HEK293 (cell line): ENCODE measurements around the gene MYL4.
"Not testable (repeated sequence)": the region's sequence is repeated elsewhere in the genome, so short reads cannot be mapped to it uniquely, and the experiment has no call there.

Experiments used
- CTCF ChIA-PET: fragments of 350-600 bp; formaldehyde crosslinking; extraction: SDS; loops from one replicate; lab custom pipeline; 2021; ENCODE audit warnings: antibody characterized with exemption; lab: Yijun Ruan, JAX
- POLR2A ChIA-PET: fragments of 300-600 bp; formaldehyde crosslinking; extraction: SDS; loops from one replicate; lab custom pipeline; 2020; ENCODE audit warnings: antibody characterized with exemption, inconsistent platforms; lab: Yijun Ruan, JAX
- H3K27ac ChIP-seq: fragments of 200-500 bp; sonication (Bioruptor generic); 2 replicates; pipeline ENCODE4 v1.5.1; 2014; ENCODE audit warnings: low read depth, low read length, control low read depth, inconsistent platforms; ENCODE audit errors: extremely low read depth
- H3K36me3 ChIP-seq, 2 experiments: fragments of 200-500 bp in 1 of 2; sonication (Bioruptor generic) in 1 of 2; 1 replicate in 1 of 2; 2 replicates in 1 of 2; pipeline ENCODE4 v1.5.1; 2014 to 2017; ENCODE audit warnings: inconsistent platforms in 2 of 2, low read length in 2 of 2; ENCODE audit not compliant: control insufficient read depth in 2 of 2, insufficient read depth in 1 of 2
- H3K4me1 ChIP-seq: fragments of 200-500 bp; sonication (Bioruptor generic); 2 replicates; pipeline ENCODE4 v1.5.1; 2014; ENCODE audit warnings: mild to moderate bottlenecking, low read length, inconsistent platforms; ENCODE audit not compliant: control insufficient read depth, insufficient read depth
- H3K4me3 ChIP-seq: 2 replicates; pipeline ENCODE4 v1.5.1; 2011; ENCODE audit warnings: low read depth, mild to moderate bottlenecking, control low read depth, low read length, moderate library complexity
- H3K9me3 ChIP-seq: fragments of 200-500 bp; sonication (Bioruptor generic); 2 replicates; pipeline ENCODE4 v1.5.1; 2014; ENCODE audit warnings: low read depth, low read length, inconsistent platforms; ENCODE audit not compliant: control insufficient read depth, insufficient read depth
- KLF9 ChIP-seq: fragments of 450-650 bp; formaldehyde crosslinking; IDR thresholded peaks from 2 replicates; pipeline ENCODE4 v1.5.1; 2016; ENCODE audit warnings: missing biosample characterization, missing genetic modification characterization, low read depth
- ZBTB17 ChIP-seq: fragments of 450-650 bp; formaldehyde crosslinking; IDR thresholded peaks from 2 replicates; pipeline ENCODE4 v1.5.1; 2016; ENCODE audit warnings: missing biosample characterization, missing genetic modification characterization
- ZNF174 ChIP-seq: fragments of 450-650 bp; formaldehyde crosslinking; IDR thresholded peaks from 2 replicates; pipeline ENCODE4 v1.5.0; 2017; ENCODE audit warnings: missing biosample characterization, mild to moderate bottlenecking, missing genetic modification characterization
- ZNF274 ChIP-seq, 2 experiments: fragments of 200-500 bp in 1 of 2; fragments of 450-650 bp in 1 of 2; sonication (Bioruptor generic) in 1 of 2; formaldehyde crosslinking in 1 of 2; IDR thresholded peaks; 2 replicates each; pipeline versions ENCODE4 v1.5.1 to v1.6.1; 2014 to 2016; ENCODE audit warnings: borderline replicate concordance in 1 of 2, inconsistent platforms in 1 of 2, low read length in 1 of 2, missing biosample characterization in 1 of 2, missing genetic modification characterization in 1 of 2
- ZNF302 ChIP-seq: fragments of 450-650 bp; formaldehyde crosslinking; IDR thresholded peaks from 2 replicates; pipeline ENCODE4 v1.5.1; 2016; ENCODE audit warnings: missing biosample characterization, missing genetic modification characterization, low read depth
- ZNF394 ChIP-seq: fragments of 450-650 bp; formaldehyde crosslinking; IDR thresholded peaks from 2 replicates; pipeline ENCODE4 v1.5.1; 2016; ENCODE audit warnings: missing biosample characterization, missing genetic modification characterization, mild to moderate bottlenecking, moderate library complexity, borderline replicate concordance
- ZNF510 ChIP-seq: fragments of 450-650 bp; formaldehyde crosslinking; IDR thresholded peaks from 2 replicates; pipeline ENCODE4 v1.5.1; 2018; ENCODE audit warnings: mild to moderate bottlenecking, missing genetic modification characterization, missing biosample characterization; ENCODE audit not compliant: insufficient replicate concordance
- ZNF529 ChIP-seq: fragments of 450-650 bp; formaldehyde crosslinking; IDR thresholded peaks from 2 replicates; pipeline ENCODE4 v1.5.1; 2017; ENCODE audit warnings: missing genetic modification characterization, missing biosample characterization; ENCODE audit not compliant: insufficient replicate concordance
- ZNF76 ChIP-seq: fragments of 450-650 bp; formaldehyde crosslinking; IDR thresholded peaks from 2 replicates; pipeline ENCODE4; 2016; ENCODE audit warnings: low read depth, missing biosample characterization, missing genetic modification characterization, borderline replicate concordance
- TF ChIP-seq, protein P1 (sequence below): fragments of 450-650 bp; formaldehyde crosslinking; conservative IDR thresholded peaks from 2 replicates; pipeline ENCODE4 v1.5.1; 2016; ENCODE audit warnings: low read depth, missing biosample characterization, missing genetic modification characterization
- TF ChIP-seq, protein P2 (sequence below): fragments of 450-650 bp; formaldehyde crosslinking; IDR thresholded peaks from 2 replicates; pipeline ENCODE4 v1.5.1; 2016; ENCODE audit warnings: missing biosample characterization, missing genetic modification characterization
- TF ChIP-seq, protein P3 (sequence below): sonication (generic); formaldehyde crosslinking; IDR thresholded peaks from 2 replicates; pipeline ENCODE4 v1.8.1; 2022; ENCODE audit warnings: mild to moderate bottlenecking, moderate library complexity, missing genetic modification reagents

Gene MYL4

DNA sequence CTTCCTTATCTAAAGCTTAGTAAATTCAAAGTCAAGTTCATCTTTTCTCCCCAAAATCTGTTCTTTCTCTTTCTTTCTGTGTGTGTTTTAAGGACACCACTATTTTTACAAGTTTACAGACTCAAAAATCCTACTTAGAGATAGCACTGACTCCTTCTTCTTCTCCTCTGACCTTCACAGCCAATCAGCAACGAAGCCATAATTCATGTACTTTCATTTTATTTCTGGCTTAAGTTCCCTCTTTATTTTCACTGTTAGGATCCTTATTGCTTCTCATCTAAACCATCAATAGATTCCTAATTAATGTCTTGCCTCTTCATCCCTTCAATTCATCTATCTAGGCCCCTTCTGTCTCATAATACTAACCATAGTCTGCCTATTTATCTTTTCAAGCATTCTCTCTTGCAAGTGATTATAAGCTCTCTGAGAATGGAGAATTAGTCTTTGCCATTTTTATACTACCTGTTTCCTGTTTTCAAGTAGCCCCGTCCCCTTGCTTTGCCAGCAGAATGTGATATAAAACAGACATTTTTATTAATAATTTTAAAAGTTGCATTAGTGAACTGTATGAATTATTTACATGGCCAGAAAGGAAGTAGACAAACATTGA lies 47.0 kb upstream of the MYL4 start (continued):
- TF ChIP-seq, protein P1, sequence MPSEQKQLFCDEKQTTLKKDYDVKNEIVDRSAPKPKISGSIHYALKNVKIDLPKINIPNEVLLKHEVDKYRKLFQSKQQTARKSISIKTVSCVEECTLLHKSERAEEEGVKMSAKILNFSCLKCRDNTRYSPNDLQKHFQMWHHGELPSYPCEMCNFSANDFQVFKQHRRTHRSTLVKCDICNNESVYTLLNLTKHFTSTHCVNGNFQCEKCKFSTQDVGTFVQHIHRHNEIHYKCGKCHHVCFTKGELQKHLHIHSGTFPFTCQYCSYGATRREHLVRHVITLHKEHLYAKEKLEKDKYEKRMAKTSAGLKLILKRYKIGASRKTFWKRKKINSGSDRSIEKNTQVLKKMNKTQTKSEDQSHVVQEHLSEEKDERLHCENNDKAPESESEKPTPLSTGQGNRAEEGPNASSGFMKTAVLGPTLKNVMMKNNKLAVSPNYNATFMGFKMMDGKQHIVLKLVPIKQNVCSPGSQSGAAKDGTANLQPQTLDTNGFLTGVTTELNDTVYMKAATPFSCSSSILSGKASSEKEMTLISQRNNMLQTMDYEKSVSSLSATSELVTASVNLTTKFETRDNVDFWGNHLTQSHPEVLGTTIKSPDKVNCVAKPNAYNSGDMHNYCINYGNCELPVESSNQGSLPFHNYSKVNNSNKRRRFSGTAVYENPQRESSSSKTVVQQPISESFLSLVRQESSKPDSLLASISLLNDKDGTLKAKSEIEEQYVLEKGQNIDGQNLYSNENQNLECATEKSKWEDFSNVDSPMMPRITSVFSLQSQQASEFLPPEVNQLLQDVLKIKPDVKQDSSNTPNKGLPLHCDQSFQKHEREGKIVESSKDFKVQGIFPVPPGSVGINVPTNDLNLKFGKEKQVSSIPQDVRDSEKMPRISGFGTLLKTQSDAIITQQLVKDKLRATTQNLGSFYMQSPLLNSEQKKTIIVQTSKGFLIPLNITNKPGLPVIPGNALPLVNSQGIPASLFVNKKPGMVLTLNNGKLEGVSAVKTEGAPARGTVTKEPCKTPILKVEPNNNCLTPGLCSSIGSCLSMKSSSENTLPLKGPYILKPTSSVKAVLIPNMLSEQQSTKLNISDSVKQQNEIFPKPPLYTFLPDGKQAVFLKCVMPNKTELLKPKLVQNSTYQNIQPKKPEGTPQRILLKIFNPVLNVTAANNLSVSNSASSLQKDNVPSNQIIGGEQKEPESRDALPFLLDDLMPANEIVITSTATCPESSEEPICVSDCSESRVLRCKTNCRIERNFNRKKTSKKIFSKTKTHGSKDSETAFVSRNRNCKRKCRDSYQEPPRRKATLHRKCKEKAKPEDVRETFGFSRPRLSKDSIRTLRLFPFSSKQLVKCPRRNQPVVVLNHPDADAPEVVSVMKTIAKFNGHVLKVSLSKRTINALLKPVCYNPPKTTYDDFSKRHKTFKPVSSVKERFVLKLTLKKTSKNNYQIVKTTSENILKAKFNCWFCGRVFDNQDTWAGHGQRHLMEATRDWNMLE (tag by site-specific recombination) = no peak
- no peak for TF ChIP-seq KLF9
- TF ChIP-seq, protein P2, sequence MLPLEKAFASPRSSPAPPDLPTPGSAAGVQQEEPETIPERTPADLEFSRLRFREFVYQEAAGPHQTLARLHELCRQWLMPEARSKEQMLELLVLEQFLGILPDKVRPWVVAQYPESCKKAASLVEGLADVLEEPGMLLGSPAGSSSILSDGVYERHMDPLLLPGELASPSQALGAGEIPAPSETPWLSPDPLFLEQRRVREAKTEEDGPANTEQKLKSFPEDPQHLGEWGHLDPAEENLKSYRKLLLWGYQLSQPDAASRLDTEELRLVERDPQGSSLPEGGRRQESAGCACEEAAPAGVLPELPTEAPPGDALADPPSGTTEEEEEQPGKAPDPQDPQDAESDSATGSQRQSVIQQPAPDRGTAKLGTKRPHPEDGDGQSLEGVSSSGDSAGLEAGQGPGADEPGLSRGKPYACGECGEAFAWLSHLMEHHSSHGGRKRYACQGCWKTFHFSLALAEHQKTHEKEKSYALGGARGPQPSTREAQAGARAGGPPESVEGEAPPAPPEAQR (tag by site-specific recombination) = no peak
- TF ChIP-seq, all 188 proteins: peak for 0

DNA sequence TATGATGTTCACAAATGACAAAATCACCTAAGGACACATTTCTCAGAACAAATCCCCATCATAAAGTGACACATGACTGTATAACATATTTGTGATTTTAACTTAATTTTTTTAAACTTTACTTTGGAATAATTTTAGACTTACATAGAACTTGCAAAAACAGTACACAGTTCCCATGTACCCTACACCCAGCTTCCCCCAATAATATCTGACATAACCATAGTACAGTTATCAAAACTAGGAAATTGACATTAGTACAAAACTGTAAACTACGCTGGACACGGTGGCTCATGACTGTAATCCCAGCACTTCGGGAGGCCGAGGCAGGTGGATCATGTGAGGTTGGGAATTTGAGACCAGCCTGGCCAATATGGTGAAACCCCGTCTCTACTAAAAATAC lies 44.9 kb upstream of the MYL4 start:
- TF ChIP-seq ZNF302 = no peak
- TF ChIP-seq ZNF510 = no peak
- TF ChIP-seq ZBTB17 (tag by site-specific recombination) = no peak
- peak; percentile 98 for TF ChIP-seq ZNF529
- no peak for TF ChIP-seq ZNF76
- TF ChIP-seq, all 188 proteins: peak for 1
- no peaks in the 10 kb centered on the region for H3K4me1 ChIP-seq
- peaks cover 76 to 83% of the 10 kb centered on the region in 2 experiments for H3K36me3 ChIP-seq
- ChIA-PET CTCF (no interaction called here), POLR2A (no interaction called here)
- no peak overlapping the region for H3K4me3 ChIP-seq
- H3K9me3 ChIP-seq = no peaks in the 10 kb centered on the region
- no peak overlapping the region for H3K27ac ChIP-seq

DNA sequence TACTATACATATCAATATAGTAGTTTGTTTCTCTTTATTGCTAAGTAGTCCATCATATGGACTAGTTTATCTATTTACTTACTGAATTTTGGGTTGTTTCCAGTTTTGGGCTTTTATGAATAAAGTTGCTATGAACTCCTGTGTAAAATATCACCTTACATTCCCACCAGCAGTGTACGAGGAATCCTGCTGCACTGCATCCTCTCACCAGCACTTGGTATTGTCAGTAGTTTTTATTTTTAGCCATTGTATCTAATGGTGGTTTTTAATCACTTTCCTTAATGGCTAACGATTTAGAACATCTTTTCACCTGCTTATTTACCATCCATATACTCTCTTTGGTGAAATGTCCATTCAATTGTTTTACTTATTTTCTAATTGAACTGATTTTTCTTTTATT lies 44.0 kb upstream of the MYL4 start:
- POLR2A ChIA-PET = no interaction called here
- Histone ChIP-seq H3K4me3 (no peak overlapping the region), H3K36me3 (peaks cover 78 to 82% of the 10 kb centered on the region in 2 experiments), H3K27ac (no peak overlapping the region), H3K9me3 (no peaks in the 10 kb centered on the region), H3K4me1 (no peaks in the 10 kb centered on the region)
- CTCF ChIA-PET = no interaction called here
- TF ChIP-seq ZNF394 (tag by site-specific recombination) (no peak), ZNF174 (no peak), ZNF274 (IDR thresholded peaks at IDR 0.05; ENCODE audit: low read length) (no peak), ZNF274 (tag by site-specific recombination; IDR thresholded peaks at IDR 0.05; ENCODE audit: borderline replicate concordance) (no peak)
- TF ChIP-seq, protein P3, sequence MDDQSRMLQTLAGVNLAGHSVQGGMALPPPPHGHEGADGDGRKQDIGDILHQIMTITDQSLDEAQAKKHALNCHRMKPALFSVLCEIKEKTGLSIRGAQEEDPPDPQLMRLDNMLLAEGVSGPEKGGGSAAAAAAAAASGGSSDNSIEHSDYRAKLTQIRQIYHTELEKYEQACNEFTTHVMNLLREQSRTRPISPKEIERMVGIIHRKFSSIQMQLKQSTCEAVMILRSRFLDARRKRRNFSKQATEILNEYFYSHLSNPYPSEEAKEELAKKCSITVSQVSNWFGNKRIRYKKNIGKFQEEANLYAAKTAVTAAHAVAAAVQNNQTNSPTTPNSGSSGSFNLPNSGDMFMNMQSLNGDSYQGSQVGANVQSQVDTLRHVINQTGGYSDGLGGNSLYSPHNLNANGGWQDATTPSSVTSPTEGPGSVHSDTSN (CRISPR knock-in tag) = no peak

- peaks cover 75 to 82% of the 10 kb centered on the region in 2 experiments for H3K36me3 ChIP-seq
- H3K27ac ChIP-seq, CTCF ChIA-PET, H3K4me3 ChIP-seq, H3K9me3 ChIP-seq, H3K4me1 ChIP-seq, POLR2A ChIA-PET: not testable (repeated sequence)
Measured at GRCh38 chr17:47166854-47167253, 42.3 kb upstream of the MYL4 start.

GRCh38 chr17:47168896-47169295 lies 40.3 kb upstream of the MYL4 start:
- ChIA-PET CTCF (interaction anchor here (0.6 kb wide), 1 partner anchor 144 kb away, joined by 3 read pairs; no protein-coding TSS in a partner anchor), POLR2A (interaction anchor here (1.8 kb wide), 1 partner anchor 21 kb away, joined by 6 read pairs; the partner anchor contains the start of gene CDC27)
- H3K4me3 ChIP-seq, H3K9me3 ChIP-seq, H3K4me1 ChIP-seq, H3K27ac ChIP-seq: not testable (repeated sequence)
- H3K36me3 ChIP-seq = peaks cover 65 to 81% of the 10 kb centered on the region in 2 experiments
